GM21576 (cell line): ENCODE data around the gene CLEC4F.

ENCODE experiments used
- ATAC-seq: cut with Tn5 transposase; IDR thresholded peaks from one replicate; pipeline ENCODE4 v1.9.1; 2021; ENCODE audit warnings: mild to moderate bottlenecking, moderate library complexity; ENCODE audit not compliant: unreplicated experiment

The CLEC4F gene

GRCh38 chr2:70789304-70790135, 30.9 kb downstream of the CLEC4F start:
- no peak for ATAC-seq

- no peak for ATAC-seq
These were observed 35.1 kb downstream of the CLEC4F start for GRCh38 chr2:70785137-70785911.

GRCh38 chr2:70784320-70784719, 36.1 kb downstream of the CLEC4F start:
- ATAC-seq = no peak

- ATAC-seq = no peak
These were observed 40.4 kb downstream of the CLEC4F start for GRCh38 chr2:70779911-70780545.

- no peak for ATAC-seq
These were observed 40.9 kb downstream of the CLEC4F start for GRCh38 chr2:70779491-70779890.

GRCh38 chr2:70778676-70779075, 41.7 kb downstream of the CLEC4F start:
- no peak for ATAC-seq

GRCh38 chr2:70777450-70777849, 42.9 kb downstream of the CLEC4F start:
- ATAC-seq = no peak

- no peak for ATAC-seq
These were observed 44.1 kb downstream of the CLEC4F start for GRCh38 chr2:70776266-70776665.

- ATAC-seq = no peak
These were observed 45.3 kb downstream of the CLEC4F start for GRCh38 chr2:70775141-70775540.

GRCh38 chr2:70772486-70773155, 47.8 kb downstream of the CLEC4F start:
- no peak for ATAC-seq

GRCh38 chr2:70771446-70771845, 49.0 kb downstream of the CLEC4F start:
- ATAC-seq = peak; percentile 51

GRCh38 chr2:70769450-70769849, 50.9 kb downstream of the CLEC4F start:
- no peak for ATAC-seq

GRCh38 chr2:70768590-70769085, 51.8 kb downstream of the CLEC4F start:
- no peak for ATAC-seq

GRCh38 chr2:70767699-70768589, 52.5 kb downstream of the CLEC4F start, which contains the start of gene ADD2:
Gene ADD2, minus strand, starts transcription at chr2:70768200. Its CDS starts 61,792 bp downstream, at chr2:70706408.
- no peak for ATAC-seq

GRCh38 chr2:70767079-70767698, 53.2 kb downstream of the CLEC4F start:
- ATAC-seq = no peak

GRCh38 chr2:70766357-70767078, 53.9 kb downstream of the CLEC4F start:
- ATAC-seq = no peak

- no peak for ATAC-seq
These were observed 54.9 kb downstream of the CLEC4F start for GRCh38 chr2:70765507-70765906.

GRCh38 chr2:70759446-70759845, 61.0 kb downstream of the CLEC4F start:
- no peak for ATAC-seq
